ENCODE measurements around the gene CDC37. TPM values are rescaled to one million over a fixed set of nuclear protein-coding genes. Genes with fewer than 3 reads are reported as not detected.

CDC37 gene
- total RNA-seq (100 to 1,000 TPM; 124 to 146 TPM), polyA plus RNA-seq (100 to 1,000 TPM; 121 to 260 TPM)
- long read RNA-seq, donor 1, transcript CDC37-209 (7 exons, 1,377 nt), result minor isoform, 138 of 880 reads
- long read RNA-seq, donor 1, transcript CDC37-201 (8 exons, 1,608 nt), result major isoform, 647 of 880 reads
- long read RNA-seq, donor 1, partial matches to known transcripts, result 26 of 880 reads
- long read RNA-seq, donor 1, other reads (novel, unspliced or antisense), result 69 of 880 reads
- long read RNA-seq, donor 2, transcript CDC37-209 (7 exons, 1,377 nt), result minor isoform, 21 of 100 reads
- long read RNA-seq, donor 2, transcript CDC37-201 (8 exons, 1,608 nt), result major isoform, 53 of 100 reads
- long read RNA-seq, donor 2, partial matches to known transcripts, result 18 of 100 reads
- long read RNA-seq, donor 2, other reads (novel, unspliced or antisense), result 8 of 100 reads

GRCh38 chr19:10403137-10404021, at the start of gene CDC37:
CDC37 (minus strand) TSS chr19:10403542; CDS start chr19:10403479, 63 bp downstream.
- H3K27me3 ChIP-seq (ENCODE audit: control insufficient read depth in 1 of 2, insufficient read depth in 2 of 2, low read length in 1 of 2), result no peaks in the 10 kb centered on the region
- no peaks in the 10 kb centered on the region for H3K9me3 ChIP-seq (ENCODE audit: control insufficient read depth, low read length)
- intact Hi-C loops (cut with DNase I), result no loop called here
- DNase-seq (peak; percentile 97 to 99), ATAC-seq (ENCODE audit: low FRiP score) (peak; percentile 98)
- H3K27ac ChIP-seq (ENCODE audit: low read depth in 1 of 2, low read length in 2 of 2), result no peak within 1 kb of the TSS
- no peaks in the 10 kb centered on the region for H3K36me3 ChIP-seq (ENCODE audit: control insufficient read depth in 1 of 2, insufficient read depth in 2 of 2, low read length in 1 of 2)
- WGBS, 2 donors, result 0 to 1% methylated on average over 68 to 69 of the region's 69 CpGs
- H3K4me3 ChIP-seq (ENCODE audit: low read length in 2 of 2), result peak within 1 kb of the TSS; percentile 89 to 99
- H3K4me1 ChIP-seq (ENCODE audit: control insufficient read depth in 1 of 2, insufficient read depth in 2 of 2, low read length in 2 of 2), result no peaks in the 10 kb centered on the region

GRCh38 chr19:10450853-10451609, 47.7 kb upstream of the CDC37 start:
- 78 to 83% methylated on average over 25 of the region's 25 CpGs for WGBS, 2 donors
- Histone ChIP-seq H3K4me3 (ENCODE audit: low read length in 2 of 2) (no peak overlapping the region), H3K9me3 (ENCODE audit: control insufficient read depth, low read length) (no peaks in the 10 kb centered on the region), H3K36me3 (ENCODE audit: control insufficient read depth in 1 of 2, insufficient read depth in 2 of 2, low read length in 1 of 2) (no peaks in the 10 kb centered on the region), H3K4me1 (ENCODE audit: control insufficient read depth in 1 of 2, insufficient read depth in 2 of 2, low read length in 2 of 2) (no peaks in the 10 kb centered on the region), H3K27me3 (ENCODE audit: control insufficient read depth in 1 of 2, insufficient read depth in 2 of 2, low read length in 1 of 2) (no peaks in the 10 kb centered on the region), H3K27ac (ENCODE audit: low read depth in 1 of 2, low read length in 2 of 2) (no peak overlapping the region)
- intact Hi-C loops (cut with DNase I), result no loop called here
- ATAC-seq (ENCODE audit: low FRiP score) (no peak), DNase-seq (no peak)

- H3K27me3 ChIP-seq (ENCODE audit: control insufficient read depth in 1 of 2, insufficient read depth in 2 of 2, low read length in 1 of 2), result no peaks in the 10 kb centered on the region
- no peaks in the 10 kb centered on the region for H3K9me3 ChIP-seq (ENCODE audit: control insufficient read depth, low read length)
- DNase-seq (no peak), ATAC-seq (ENCODE audit: low FRiP score) (no peak)
- WGBS, 2 donors, result 91 to 93% methylated on average over 14 of the region's 14 CpGs
- H3K36me3 ChIP-seq (ENCODE audit: control insufficient read depth in 1 of 2, insufficient read depth in 2 of 2, low read length in 1 of 2), result no peaks in the 10 kb centered on the region
- H3K4me1 ChIP-seq (ENCODE audit: control insufficient read depth in 1 of 2, insufficient read depth in 2 of 2, low read length in 2 of 2), result no peaks in the 10 kb centered on the region
- intact Hi-C loops (cut with DNase I), result no loop called here
- no peak overlapping the region for H3K4me3 ChIP-seq (ENCODE audit: low read length in 2 of 2)
- H3K27ac ChIP-seq (ENCODE audit: low read depth in 1 of 2, low read length in 2 of 2), result no peak overlapping the region
Observed at GRCh38 chr19:10450191-10450852, 47.0 kb upstream of the CDC37 start.

GRCh38 chr19:10449037-10449436, 45.7 kb upstream of the CDC37 start:
- no peaks in the 10 kb centered on the region for H3K4me1 ChIP-seq (ENCODE audit: control insufficient read depth in 1 of 2, insufficient read depth in 2 of 2, low read length in 2 of 2)
- H3K9me3 ChIP-seq (ENCODE audit: control insufficient read depth, low read length), result no peaks in the 10 kb centered on the region
- no peak for ATAC-seq (ENCODE audit: low FRiP score)
- H3K27me3 ChIP-seq (ENCODE audit: control insufficient read depth in 1 of 2, insufficient read depth in 2 of 2, low read length in 1 of 2), result no peaks in the 10 kb centered on the region
- 93 to 95% methylated on average over 7 of the region's 7 CpGs for WGBS, 2 donors
- H3K27ac ChIP-seq (ENCODE audit: low read depth in 1 of 2, low read length in 2 of 2), result no peak overlapping the region
- no peaks in the 10 kb centered on the region for H3K36me3 ChIP-seq (ENCODE audit: control insufficient read depth in 1 of 2, insufficient read depth in 2 of 2, low read length in 1 of 2)
- no peak overlapping the region for H3K4me3 ChIP-seq (ENCODE audit: low read length in 2 of 2)
- DNase-seq, result no peak
- intact Hi-C loops (cut with DNase I), result no loop called here

GRCh38 chr19:10442698-10443097, 39.4 kb upstream of the CDC37 start:
- H3K27me3 ChIP-seq (ENCODE audit: control insufficient read depth in 1 of 2, insufficient read depth in 2 of 2, low read length in 1 of 2), result no peaks in the 10 kb centered on the region
- intact Hi-C loops (cut with DNase I), result no loop called here
- WGBS, 2 donors, result 96% methylated on average over 3 of the region's 3 CpGs

GRCh38 chr19:10439588-10439987, 36.2 kb upstream of the CDC37 start:
- Histone ChIP-seq H3K9me3 (ENCODE audit: control insufficient read depth, low read length) (no peaks in the 10 kb centered on the region), H3K27me3 (ENCODE audit: control insufficient read depth in 1 of 2, insufficient read depth in 2 of 2, low read length in 1 of 2) (no peaks in the 10 kb centered on the region), H3K36me3 (ENCODE audit: control insufficient read depth in 1 of 2, insufficient read depth in 2 of 2, low read length in 1 of 2) (no peaks in the 10 kb centered on the region), H3K4me1 (ENCODE audit: control insufficient read depth in 1 of 2, insufficient read depth in 2 of 2, low read length in 2 of 2) (no peaks in the 10 kb centered on the region), H3K27ac (ENCODE audit: low read depth in 1 of 2, low read length in 2 of 2) (no peak overlapping the region), H3K4me3 (ENCODE audit: low read length in 2 of 2) (no peak overlapping the region)
- DNase-seq (no peak), ATAC-seq (ENCODE audit: low FRiP score) (no peak)
- 84 to 90% methylated on average over 5 of the region's 5 CpGs for WGBS, 2 donors
- intact Hi-C loops (cut with DNase I), result no loop called here

More at GRCh38 chr19:10442698-10443097, 39.4 kb upstream of the CDC37 start:
- H3K27ac ChIP-seq (ENCODE audit: low read depth in 1 of 2, low read length in 2 of 2), result no peak overlapping the region
- H3K36me3 ChIP-seq (ENCODE audit: control insufficient read depth in 1 of 2, insufficient read depth in 2 of 2, low read length in 1 of 2), result no peaks in the 10 kb centered on the region
- no peak overlapping the region for H3K4me3 ChIP-seq (ENCODE audit: low read length in 2 of 2)
- DNase-seq, result no peak
- no peaks in the 10 kb centered on the region for H3K9me3 ChIP-seq (ENCODE audit: control insufficient read depth, low read length)
- no peaks in the 10 kb centered on the region for H3K4me1 ChIP-seq (ENCODE audit: control insufficient read depth in 1 of 2, insufficient read depth in 2 of 2, low read length in 2 of 2)
- ATAC-seq (ENCODE audit: low FRiP score), result no peak

GRCh38 chr19:10433131-10433536, 29.8 kb upstream of the CDC37 start:
- H3K27me3 ChIP-seq (ENCODE audit: control insufficient read depth in 1 of 2, insufficient read depth in 2 of 2, low read length in 1 of 2), result no peaks in the 10 kb centered on the region
- H3K4me1 ChIP-seq (ENCODE audit: control insufficient read depth in 1 of 2, insufficient read depth in 2 of 2, low read length in 2 of 2), result no peaks in the 10 kb centered on the region
- no peaks in the 10 kb centered on the region for H3K9me3 ChIP-seq (ENCODE audit: control insufficient read depth, low read length)
- no peak overlapping the region for H3K27ac ChIP-seq (ENCODE audit: low read depth in 1 of 2, low read length in 2 of 2)
- ATAC-seq (ENCODE audit: low FRiP score) (no peak), DNase-seq (no peak)
- intact Hi-C loops (cut with DNase I), result no loop called here
- no peak overlapping the region for H3K4me3 ChIP-seq (ENCODE audit: low read length in 2 of 2)
- 90% methylated on average over 10 of the region's 10 CpGs for whole genome bisulfite sequencing, 2 donors
- H3K36me3 ChIP-seq (ENCODE audit: control insufficient read depth in 1 of 2, insufficient read depth in 2 of 2, low read length in 1 of 2), result no peaks in the 10 kb centered on the region

GRCh38 chr19:10432736-10433130, 29.4 kb upstream of the CDC37 start:
- no peaks in the 10 kb centered on the region for H3K9me3 ChIP-seq (ENCODE audit: control insufficient read depth, low read length)
- no peak overlapping the region for H3K4me3 ChIP-seq (ENCODE audit: low read length in 2 of 2)
- no peaks in the 10 kb centered on the region for H3K4me1 ChIP-seq (ENCODE audit: control insufficient read depth in 1 of 2, insufficient read depth in 2 of 2, low read length in 2 of 2)
- no peaks in the 10 kb centered on the region for H3K36me3 ChIP-seq (ENCODE audit: control insufficient read depth in 1 of 2, insufficient read depth in 2 of 2, low read length in 1 of 2)
- DNase-seq, result no peak
- WGBS, 2 donors, result 67 to 68% methylated on average over 2 of the region's 2 CpGs
- H3K27ac ChIP-seq (ENCODE audit: low read depth in 1 of 2, low read length in 2 of 2), result no peak overlapping the region
- no peaks in the 10 kb centered on the region for H3K27me3 ChIP-seq (ENCODE audit: control insufficient read depth in 1 of 2, insufficient read depth in 2 of 2, low read length in 1 of 2)
- no peak for ATAC-seq (ENCODE audit: low FRiP score)
- intact Hi-C loops (cut with DNase I), result no loop called here
